GM12892 (cell line): Measurements from ENCODE around the gene DNAJC17.

ENCODE experiments used
- POLR2A ChIP-seq: IDR thresholded peaks from 2 replicates; pipeline ENCODE4 v1.6.1; 2011; ENCODE audit warnings: low read depth, low read length, control low read depth
- POLR2AphosphoS5 ChIP-seq: IDR thresholded peaks from 2 replicates; pipeline ENCODE4 v1.6.1; 2011; ENCODE audit warnings: low read depth, low read length, control low read depth
- TAF1 ChIP-seq: IDR thresholded peaks from 2 replicates; pipeline ENCODE4 v1.6.1; 2011; ENCODE audit warnings: low read depth, mild to moderate bottlenecking, control low read depth, low read length, borderline replicate concordance

DNA sequence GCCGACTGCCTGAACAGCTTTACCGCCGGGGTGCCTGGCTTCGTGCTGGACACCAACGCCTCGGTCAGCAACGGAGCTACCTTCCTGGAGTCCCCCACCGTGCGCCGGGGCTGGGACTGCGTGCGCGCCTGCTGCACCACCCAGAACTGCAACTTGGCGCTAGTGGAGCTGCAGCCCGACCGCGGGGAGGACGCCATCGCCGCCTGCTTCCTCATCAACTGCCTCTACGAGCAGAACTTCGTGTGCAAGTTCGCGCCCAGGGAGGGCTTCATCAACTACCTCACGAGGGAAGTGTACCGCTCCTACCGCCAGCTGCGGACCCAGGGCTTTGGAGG lies 37.4 kb upstream of the DNAJC17 start:
- TF ChIP-seq POLR2A = no peak
- TF ChIP-seq TAF1 = no peak
- TF ChIP-seq POLR2AphosphoS5 = no peak
